HG02981 (cell line): ENCODE data around the gene ADGB.
"Not testable (repeated sequence)": the region's sequence is repeated elsewhere in the genome, so short reads cannot be mapped to it uniquely, and the experiment has no call there.

Experiments
- ATAC-seq: cut with Tn5 transposase; IDR thresholded peaks from one replicate; pipeline ENCODE4 v1.9.1; 2021; ENCODE audit warnings: mild to moderate bottlenecking, moderate library complexity; ENCODE audit not compliant: unreplicated experiment

The ADGB gene

DNA sequence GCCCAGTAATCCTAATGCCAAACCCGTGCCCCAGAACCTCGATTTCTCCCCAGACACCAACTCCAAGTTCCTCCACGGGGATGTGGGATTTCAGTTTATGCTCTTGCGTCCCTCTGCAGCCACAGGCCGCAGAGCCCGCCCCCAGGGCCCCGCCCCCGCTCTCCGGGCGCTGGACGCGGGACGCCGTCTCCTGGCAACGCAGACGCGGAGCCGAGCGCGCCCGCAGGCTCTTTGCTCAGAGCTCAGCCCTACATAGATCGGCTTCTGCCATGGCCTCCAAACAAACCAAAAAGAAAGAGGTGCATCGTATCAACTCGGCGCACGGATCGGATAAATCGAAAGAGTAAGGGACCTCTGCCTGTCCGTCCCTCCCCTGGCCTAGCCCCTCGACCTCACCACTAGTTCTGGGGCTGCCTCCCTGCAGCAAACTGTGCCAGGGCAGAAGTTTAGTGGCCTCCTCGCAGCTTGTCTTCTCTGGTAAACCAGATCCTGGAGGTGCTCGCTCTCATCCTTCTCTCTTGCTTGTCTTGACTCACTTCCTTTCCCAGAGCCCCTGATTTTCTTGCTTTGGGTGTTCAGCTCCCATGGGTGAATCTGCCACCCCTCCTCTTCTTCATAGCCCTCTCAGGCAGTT, at the start of gene ADGB:
Gene ADGB, plus strand, starts transcription at position 201 of the 634 bp plus-strand sequence. Its CDS starts 69 bp downstream, at position 270.
- ATAC-seq, result no peak

DNA sequence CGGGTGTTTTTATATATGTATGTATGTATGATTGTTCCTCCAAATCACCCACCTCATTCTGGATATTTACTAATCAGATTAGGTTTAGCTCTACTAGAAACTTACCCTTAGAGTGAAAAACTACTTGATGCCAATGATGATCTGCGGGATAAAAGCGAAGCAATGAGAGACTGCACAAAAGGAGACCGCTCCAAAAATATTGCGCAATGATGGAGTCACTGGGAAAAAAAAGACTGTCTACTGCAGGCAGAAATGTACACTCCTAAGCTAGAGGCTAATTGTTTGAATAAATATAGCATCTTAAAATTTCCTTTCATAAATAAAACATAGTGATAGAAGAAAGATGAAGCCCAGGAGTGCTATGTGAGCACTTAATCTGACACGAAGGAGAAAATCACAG, 47.9 kb upstream of the ADGB start:
- no peak for ATAC-seq

GRCh38 chr6:146551545-146551944, 47.2 kb upstream of the ADGB start:
- ATAC-seq, result no peak

- ATAC-seq, result no peak
These were observed 45.2 kb upstream of the ADGB start for GRCh38 chr6:146553377-146554135.

DNA sequence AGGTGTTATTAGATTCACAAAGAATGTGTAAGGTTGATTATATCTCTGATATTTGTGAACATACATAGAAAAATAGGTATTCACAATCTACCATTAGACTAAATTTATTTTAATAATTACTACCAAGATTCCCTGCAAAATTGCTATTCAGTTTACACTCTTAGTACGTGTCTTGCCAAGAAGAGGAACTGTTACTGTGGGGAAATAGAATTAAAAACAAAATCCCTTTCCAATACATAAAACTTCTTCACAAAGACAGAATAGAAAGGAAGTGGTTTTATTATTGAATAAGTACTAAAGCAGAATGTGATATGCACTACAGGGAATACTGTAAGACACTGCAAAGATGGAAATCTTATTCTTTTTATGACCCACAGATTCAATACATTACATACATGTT, 38.2 kb upstream of the ADGB start:
- no peak for ATAC-seq

DNA sequence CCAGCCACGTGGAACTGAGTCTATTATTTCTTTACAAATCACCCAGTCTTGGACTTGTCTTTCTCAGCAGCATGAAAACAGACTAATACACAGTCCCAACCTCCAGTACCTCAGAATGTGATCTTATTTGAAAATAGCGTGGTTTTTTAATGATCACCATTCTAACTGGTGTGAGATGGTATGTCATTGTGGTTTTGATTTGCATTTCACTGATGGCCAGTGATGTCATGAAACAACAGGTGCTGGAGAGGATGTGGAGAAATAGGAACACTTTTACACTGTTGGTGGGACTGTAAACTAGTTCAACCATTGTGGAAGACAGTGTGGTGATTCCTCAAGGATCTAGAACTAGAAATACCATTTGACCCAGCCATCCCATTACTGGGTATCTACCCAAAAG, 32.1 kb upstream of the ADGB start:
- ATAC-seq, result not testable (repeated sequence)

- ATAC-seq, result not testable (repeated sequence)
These were observed 30.2 kb upstream of the ADGB start for GRCh38 chr6:146568619-146569018.

- ATAC-seq, result no peak
These were observed 24.6 kb upstream of the ADGB start for GRCh38 chr6:146574211-146574610.

DNA sequence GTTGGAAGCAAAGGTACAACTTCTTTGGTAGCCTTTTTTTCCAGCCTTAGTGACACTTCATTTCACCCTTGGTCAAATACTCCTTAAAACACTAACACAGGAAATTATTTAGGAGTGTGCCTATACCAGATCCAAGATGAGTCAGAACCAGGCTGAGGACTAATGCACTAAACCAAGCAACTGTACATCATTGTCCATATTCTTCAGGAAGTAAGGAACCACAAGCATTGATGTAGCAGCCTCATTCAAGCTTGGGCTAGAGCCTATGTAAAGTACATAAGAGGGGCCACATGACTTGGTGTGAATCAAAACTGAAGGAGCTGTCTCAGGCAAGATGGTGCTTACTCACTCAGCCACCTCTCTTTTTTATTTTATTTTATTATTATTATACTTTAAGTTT, 20.7 kb upstream of the ADGB start:
- no peak for ATAC-seq

- no peak for ATAC-seq
These were observed 16.8 kb upstream of the ADGB start for GRCh38 chr6:146581968-146582367.

- no peak for ATAC-seq
These were observed 15.9 kb upstream of the ADGB start for GRCh38 chr6:146582857-146583256.

DNA sequence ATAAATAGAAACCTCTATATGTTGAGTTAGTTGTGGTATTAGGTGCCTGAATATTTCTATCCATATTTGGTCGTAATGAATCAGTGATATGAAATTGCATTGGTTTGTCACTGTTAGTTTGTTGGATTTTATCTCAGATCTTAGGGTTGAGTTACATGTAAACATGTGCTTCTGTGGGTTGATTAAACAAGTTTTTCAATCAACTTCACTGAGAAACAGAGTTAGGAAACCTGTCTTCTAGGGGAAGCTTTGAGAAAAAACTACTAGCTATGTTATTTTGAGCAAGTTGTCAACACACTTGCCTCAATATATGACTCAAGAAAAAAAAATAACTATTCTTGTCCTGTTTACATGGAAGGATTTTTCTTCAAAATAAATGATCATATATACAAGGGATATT, 14.8 kb upstream of the ADGB start:
- ATAC-seq, result no peak

GRCh38 chr6:146587459-146587858, 11.3 kb upstream of the ADGB start:
- no peak for ATAC-seq

DNA sequence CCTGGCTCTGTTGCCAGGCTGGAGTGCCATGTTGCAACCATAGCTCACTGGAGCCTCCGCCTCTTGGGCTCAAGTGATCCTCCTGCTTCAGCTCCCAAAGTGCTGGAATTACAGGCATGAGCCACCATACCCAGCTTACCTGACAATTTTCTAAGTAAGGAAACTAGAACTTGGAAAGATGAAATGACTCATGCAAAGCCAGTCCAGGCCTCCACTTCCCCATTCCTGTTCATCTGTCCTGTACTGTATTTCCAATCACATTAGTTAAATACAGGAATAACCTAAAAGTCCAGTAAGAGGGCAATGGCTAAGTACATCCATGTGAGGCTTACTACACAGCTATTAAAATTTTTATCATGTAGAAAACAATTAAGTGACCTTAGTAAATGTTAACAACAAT, 8.3 kb upstream of the ADGB start:
- no peak for ATAC-seq

GRCh38 chr6:146592451-146592850, 6.3 kb upstream of the ADGB start:
- no peak for ATAC-seq

DNA sequence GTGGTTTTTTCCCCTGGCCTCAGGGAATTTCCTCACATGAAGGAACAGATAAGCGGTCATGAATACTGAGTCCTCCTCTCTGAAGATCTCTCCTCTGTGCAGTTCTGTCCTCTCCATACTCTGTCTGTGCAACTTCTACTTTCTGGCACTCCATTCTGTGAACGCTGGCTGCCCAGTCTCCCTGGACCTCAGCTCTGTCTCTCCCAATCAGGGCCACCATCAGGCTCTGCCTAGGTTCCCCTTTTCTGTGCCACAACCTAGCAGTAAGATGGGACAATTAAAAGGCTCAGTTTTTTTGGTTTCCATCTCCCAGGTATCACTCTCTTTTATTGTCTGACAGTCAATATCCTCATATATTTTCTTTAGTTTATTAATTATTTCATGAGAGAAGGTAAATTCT, 4.8 kb upstream of the ADGB start:
- no peak for ATAC-seq

DNA sequence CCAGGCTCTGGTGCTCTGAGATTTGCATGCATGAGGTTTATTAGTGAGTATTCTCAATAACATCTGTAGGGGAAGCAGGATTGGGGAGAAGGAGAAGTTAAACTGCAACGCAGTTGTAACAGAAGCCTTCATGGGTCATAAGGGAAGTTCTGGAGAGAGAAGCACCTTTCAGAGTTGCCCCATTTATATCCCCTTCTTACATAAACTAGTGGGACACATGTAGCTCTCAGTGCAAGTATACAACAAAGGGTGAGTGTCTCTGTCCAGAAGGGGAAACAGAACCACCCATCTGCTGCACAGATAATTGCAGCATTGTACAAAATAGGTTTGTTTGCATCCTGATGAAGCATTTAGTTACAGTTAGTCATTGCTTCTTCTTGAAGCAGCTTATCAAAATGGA, 4.3 kb upstream of the ADGB start:
- no peak for ATAC-seq

GRCh38 chr6:146595972-146596731, 2.6 kb upstream of the ADGB start:
- peak; percentile 50 for ATAC-seq

DNA sequence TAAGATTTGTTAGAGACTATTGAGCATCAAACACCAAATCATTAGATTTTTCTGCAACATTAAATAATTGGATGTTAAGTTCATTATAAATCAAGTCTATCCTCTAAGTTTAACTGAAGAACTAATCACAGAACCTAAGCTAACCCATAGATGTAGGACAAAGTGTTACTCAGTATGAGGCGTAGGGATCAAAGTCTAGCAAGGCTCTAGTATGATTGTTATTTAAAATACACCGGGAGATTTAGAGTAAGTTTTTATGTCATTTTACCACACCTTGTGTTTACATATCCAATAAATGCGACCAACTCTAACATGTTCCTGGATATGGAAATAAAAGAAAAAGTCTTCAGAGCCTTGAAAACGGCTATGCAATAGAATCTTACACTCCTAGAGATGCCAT, 2.6 kb downstream of the ADGB start:
- ATAC-seq, result no peak

- no peak for ATAC-seq
These were observed 3.8 kb downstream of the ADGB start for GRCh38 chr6:146602526-146602925.

GRCh38 chr6:146613947-146614346, 15.2 kb downstream of the ADGB start:
- no peak for ATAC-seq

DNA sequence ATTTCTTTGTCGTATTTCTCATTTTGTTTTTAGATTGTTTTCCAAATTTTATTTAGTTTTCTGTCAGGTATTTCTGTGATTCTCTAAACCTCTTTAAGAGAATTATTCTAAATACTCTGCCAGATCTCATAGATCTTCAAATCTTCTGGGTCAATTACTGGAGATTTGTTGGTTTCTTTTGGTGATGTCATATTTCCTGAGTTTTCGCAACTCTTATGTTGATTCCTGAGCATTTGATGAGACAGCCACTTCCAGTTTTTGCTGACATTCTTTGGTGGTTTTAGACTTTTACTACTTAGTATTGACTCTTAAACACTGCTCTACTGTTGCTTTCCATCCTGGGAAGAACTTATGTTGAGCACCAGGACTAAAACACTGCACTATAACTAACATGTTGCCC, 21.9 kb downstream of the ADGB start:
- no peak for ATAC-seq
